D721Med (cell line): ENCODE data around the gene SLX1A.
"Not testable (repeated sequence)": the region's sequence is repeated elsewhere in the genome, so short reads cannot be mapped to it uniquely, and the experiment has no call there.

Experiments
- DNase-seq: peaks from one replicate; pipeline ENCODE4 v3.0.0; 2011; ENCODE audit warnings: low spot score; ENCODE audit not compliant: insufficient read length
- FAIRE-seq: peaks from 2 replicates; lab custom pipeline; 2011; peaks lifted over from hg19 to GRCh38; lab: Jason Lieb, UNC
- CTCF ChIP-seq: IDR thresholded peaks from 2 replicates; pipeline ENCODE4 v1.5.1; 2012; ENCODE audit warnings: mild to moderate bottlenecking, control low read depth; ENCODE audit not compliant: insufficient read depth; ENCODE audit errors: missing control alignments

The SLX1A gene

GRCh38 chr16:30152517-30152916 is 41.2 kb upstream of the SLX1A start:
- DNase-seq (no peak), FAIRE-seq (no peak)
- TF ChIP-seq CTCF = no peak

DNA sequence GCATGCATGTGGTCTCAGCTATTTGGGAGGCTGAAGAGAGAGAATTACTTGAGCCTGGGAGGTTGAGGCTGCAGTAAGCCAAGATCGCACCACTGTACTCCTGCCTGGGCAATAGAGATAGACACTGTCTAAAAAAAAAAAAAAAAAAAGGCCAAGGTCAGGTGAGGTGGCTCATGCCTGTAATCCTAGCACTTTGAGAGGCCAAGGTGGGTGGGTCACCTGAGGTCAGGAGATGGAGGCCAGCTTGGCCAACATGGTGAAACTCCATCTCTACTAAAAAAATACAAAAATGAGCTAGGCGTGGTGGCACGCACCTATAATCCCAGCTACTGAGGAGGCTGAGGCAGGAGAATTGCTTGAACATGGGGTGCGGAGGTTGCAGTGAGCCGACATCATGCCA is 38.5 kb upstream of the SLX1A start:
- no peak for DNase-seq
- no peak for FAIRE-seq
- no peak for TF ChIP-seq CTCF

DNA sequence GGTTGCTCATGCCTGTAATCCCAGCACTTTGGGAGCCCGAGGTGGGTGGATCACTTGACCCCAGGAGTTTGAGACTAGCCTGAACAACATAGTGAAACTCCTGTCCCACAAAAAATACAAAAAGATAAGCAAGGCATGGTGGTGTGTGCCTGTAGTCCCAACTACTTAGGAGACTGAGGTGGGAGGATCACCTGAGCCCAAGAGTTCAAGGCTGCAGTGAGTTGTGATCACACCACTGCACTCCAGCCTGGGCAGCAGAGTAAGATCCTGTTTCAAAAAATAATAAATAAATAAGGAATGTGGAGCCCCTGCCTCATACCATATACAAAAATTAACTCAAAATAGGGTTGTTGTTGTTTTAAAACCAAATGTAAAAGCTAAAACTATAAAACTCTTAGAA is 36.5 kb upstream of the SLX1A start:
- FAIRE-seq (no peak), DNase-seq (no peak)
- TF ChIP-seq CTCF = no peak

GRCh38 chr16:30163538-30163937 is 30.1 kb upstream of the SLX1A start:
- FAIRE-seq (no peak), DNase-seq (no peak)
- no peak for TF ChIP-seq CTCF

DNA sequence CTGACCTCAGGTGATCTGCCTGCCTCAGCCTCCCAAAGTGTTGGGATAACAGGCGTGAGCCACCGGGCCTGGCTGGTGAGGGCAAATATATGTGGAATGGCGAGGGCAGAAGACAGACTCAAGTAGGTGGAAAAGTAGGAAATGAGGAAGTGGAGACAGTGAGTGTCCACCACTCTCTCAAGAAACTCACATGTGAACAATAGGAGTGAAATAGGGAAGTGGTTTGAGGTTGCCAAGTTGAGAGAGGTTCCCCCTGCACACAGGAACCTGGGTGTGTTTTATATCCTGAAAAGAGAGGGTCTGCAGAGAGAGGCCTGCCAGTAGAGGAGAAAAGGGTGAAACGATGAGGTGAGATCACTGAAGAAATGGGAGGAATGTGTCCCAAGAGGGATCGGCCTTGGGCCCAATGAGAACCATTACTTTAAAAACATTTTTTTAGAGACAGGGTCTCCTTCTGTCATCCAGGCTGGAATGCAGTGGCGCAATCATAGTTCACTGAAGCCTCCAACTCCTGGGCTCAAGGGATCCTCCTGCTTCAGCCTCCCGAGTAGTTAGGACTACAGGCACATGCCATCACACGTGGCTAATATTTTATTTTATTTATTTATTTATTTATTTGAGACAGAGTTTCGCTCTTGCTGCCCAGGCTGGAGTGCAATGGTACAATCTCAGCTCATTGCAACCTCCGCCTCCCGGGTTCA is 27.3 kb upstream of the SLX1A start:
- DNase-seq = no peak
- TF ChIP-seq CTCF = no peak
- FAIRE-seq = no peak

- DNase-seq, FAIRE-seq: not testable (repeated sequence)
Measured at GRCh38 chr16:30168746-30169145, 24.9 kb upstream of the SLX1A start.

GRCh38 chr16:30169416-30169815 is 24.3 kb upstream of the SLX1A start:
- FAIRE-seq = not testable (repeated sequence)

DNA sequence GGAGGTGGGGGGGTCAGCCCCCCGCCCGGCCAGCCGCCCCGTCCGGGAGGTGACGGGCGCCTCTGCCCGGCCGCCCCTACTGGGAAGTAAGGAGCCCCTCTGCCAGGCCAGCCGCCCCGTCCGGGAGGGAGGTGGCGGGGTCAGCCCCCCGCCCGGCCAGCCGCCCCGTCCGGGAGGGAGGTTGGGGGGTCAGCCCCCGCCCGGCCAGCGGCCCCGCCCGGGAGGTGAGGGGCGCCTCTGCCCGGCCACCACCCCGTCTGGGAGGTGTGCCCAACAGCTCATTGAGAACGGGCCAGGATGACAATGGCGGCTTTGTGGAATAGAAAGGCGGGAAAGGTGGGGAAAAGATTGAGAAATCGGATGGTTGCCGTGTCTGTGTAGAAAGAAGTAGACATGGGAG is 23.5 kb upstream of the SLX1A start:
- FAIRE-seq, DNase-seq: not testable (repeated sequence)

More at GRCh38 chr16:30169416-30169815, 24.3 kb upstream of the SLX1A start:
- DNase-seq = not testable (repeated sequence)

DNA sequence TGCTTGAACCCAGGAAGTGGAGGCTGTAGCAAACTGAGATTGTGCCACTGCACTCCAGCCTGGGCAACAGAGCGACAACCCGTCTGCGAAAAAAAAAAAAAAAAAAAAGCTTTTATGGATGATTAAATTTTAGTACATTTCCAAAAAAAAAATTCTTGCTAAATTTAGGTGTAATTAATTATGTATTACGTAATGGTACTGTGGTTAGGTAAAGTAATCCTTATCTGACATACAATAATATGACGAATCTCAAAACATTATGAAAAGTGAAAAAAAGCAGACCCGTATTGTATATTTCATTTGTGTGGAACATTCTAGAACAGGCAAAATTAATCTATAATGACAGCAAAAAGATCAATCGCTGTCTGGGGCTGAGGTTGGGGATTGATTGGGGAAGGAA is 20.6 kb upstream of the SLX1A start:
- no peak for TF ChIP-seq CTCF
- DNase-seq (no peak), FAIRE-seq (no peak)

DNA sequence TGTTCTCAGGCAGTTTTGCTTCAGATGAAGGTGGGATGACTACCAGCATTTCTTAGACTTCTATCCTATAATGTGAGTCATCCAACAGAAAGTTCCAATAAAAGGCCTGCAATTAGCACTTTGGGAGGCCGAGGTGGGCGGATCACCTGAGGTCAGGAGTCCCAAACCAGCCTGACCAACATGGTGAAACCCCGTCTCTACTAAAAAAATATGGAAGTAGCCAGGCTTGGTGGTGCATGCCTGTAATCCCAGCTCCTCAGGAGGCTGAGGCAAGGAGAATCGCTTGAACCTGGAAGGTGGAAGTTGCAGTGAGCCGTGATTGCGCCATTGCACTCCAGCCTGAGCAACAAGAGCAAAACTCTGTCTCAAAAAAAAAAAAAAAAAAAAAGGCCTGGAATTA is 16.8 kb upstream of the SLX1A start:
- not testable (repeated sequence) for DNase-seq, FAIRE-seq
